ENCODE results near the gene IFITM1. TPM values are rescaled to one million over a fixed set of nuclear protein-coding genes. Genes with fewer than 3 reads are reported as not detected.
"Not testable (repeated sequence)": the region's sequence is repeated elsewhere in the genome, so short reads cannot be mapped to it uniquely, and the experiment has no call there.

The IFITM1 gene
- total RNA-seq, 1 donor from 2014 or later = 379 TPM

DNA sequence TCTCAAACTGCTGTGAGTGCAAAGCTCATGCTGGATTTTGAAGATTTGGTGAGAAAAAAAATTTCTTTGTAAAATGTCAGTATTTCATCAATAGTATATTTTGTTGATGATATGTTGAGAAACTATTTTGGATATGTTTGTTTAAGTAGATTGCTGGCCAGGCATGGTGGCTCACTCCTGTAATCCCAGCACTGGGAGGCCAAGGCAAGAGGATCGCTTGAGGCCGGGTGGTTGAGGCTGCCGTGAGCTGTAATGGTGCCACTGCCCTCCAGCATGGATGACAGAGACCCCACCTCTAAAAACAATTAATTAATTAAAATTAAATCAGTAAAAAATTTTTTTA lies 13.7 kb downstream of the IFITM1 start:
- Histone ChIP-seq H3K4me3 (peak overlapping the region in 1 of 2 donors; percentile 0), H3K27me3 (no peaks in the 10 kb centered on the region), H3K9me3 (no peaks in the 10 kb centered on the region), H3K36me3 (no peaks in the 10 kb centered on the region), H3K4me1 (peaks cover 40% of the 10 kb centered on the region), H3K27ac (peak overlapping the region; percentile 93)
- TF ChIP-seq CTCF (IDR thresholded peaks at IDR 0.05) (no peak), POLR2AphosphoS5 (IDR thresholded peaks at IDR 0.05; ENCODE audit: insufficient read depth in 1 of 2, low read depth in 1 of 2) (no peak), POLR2A (IDR thresholded peaks at IDR 0.05) (no peak)
- DNase-seq (ENCODE audit: extremely low spot score in 2 of 2) = no peak
- intact Hi-C loops (cut with DNase I) = loop anchor here (2.0 kb wide), 1 partner anchor 25 kb away; no protein-coding TSS in a partner anchor

DNA sequence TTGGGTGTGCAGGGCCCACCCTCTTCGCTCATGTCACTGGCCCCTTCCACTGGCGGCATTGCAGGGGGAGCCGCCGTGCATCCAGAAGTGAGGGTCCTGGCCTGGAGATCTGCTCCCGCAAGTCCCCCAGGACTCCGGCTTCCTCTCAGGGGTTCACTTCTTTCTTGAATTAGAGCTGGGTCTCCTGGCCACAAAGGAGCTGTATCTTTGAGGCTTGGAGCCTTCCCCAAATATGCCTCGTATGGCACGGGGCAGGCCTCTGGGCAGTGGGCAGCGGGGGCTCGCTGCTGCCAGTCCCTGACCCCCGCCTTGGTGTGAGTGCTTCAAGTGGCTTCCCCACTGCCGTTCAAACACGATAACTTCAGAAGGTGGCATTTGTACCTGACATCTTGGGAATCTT lies 14.2 kb downstream of the IFITM1 start:
- peak overlapping the region; percentile 93 for H3K27ac ChIP-seq
- intact Hi-C loops (cut with DNase I) = no loop called here
- TF ChIP-seq POLR2AphosphoS5 (IDR thresholded peaks at IDR 0.05; ENCODE audit: insufficient read depth in 1 of 2, low read depth in 1 of 2) = no peak
- TF ChIP-seq CTCF (IDR thresholded peaks at IDR 0.05) = no peak
- no peak for TF ChIP-seq POLR2A (IDR thresholded peaks at IDR 0.05)
- H3K27me3 ChIP-seq = no peaks in the 10 kb centered on the region
- no peaks in the 10 kb centered on the region for H3K36me3 ChIP-seq
- no peaks in the 10 kb centered on the region for H3K9me3 ChIP-seq
- no peak for DNase-seq (ENCODE audit: extremely low spot score in 2 of 2)
- peaks cover 40% of the 10 kb centered on the region for H3K4me1 ChIP-seq
- H3K4me3 ChIP-seq = no peak overlapping the region

- peaks cover 40% of the 10 kb centered on the region for H3K4me1 ChIP-seq
- H3K9me3 ChIP-seq; H3K27me3 ChIP-seq; H3K4me3 ChIP-seq; H3K36me3 ChIP-seq; DNase-seq (ENCODE audit: extremely low spot score in 2 of 2); intact Hi-C loops (cut with DNase I): not testable (repeated sequence)
- peak overlapping the region; percentile 93 for H3K27ac ChIP-seq
Observed at GRCh38 chr11:328516-329100, 14.8 kb downstream of the IFITM1 start.

DNA sequence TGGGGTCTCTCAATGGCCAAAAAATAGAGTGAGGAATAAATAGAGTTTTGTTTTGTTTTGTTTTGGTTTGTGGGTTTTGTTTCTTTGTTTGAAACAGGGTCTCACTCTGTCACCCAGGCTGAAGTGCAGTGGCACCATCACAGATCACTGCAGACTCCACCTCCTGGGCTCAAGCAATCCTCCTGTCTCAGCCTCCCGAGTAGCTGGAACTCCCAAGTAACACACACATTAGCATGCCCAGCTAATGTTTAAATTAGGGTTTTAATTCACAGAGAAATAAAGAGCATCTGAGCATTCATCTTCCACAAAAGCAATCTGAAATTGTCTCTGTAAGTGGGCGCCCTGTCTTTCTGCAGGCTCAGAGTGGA lies 16.0 kb downstream of the IFITM1 start:
- H3K4me1 ChIP-seq = peaks cover 41% of the 10 kb centered on the region
- no peak overlapping the region for H3K27ac ChIP-seq
- DNase-seq (ENCODE audit: extremely low spot score in 2 of 2) = no peak
- no peaks in the 10 kb centered on the region for H3K27me3 ChIP-seq
- H3K9me3 ChIP-seq = no peaks in the 10 kb centered on the region
- TF ChIP-seq CTCF (IDR thresholded peaks at IDR 0.05) (no peak), POLR2AphosphoS5 (IDR thresholded peaks at IDR 0.05; ENCODE audit: insufficient read depth in 1 of 2, low read depth in 1 of 2) (no peak), POLR2A (IDR thresholded peaks at IDR 0.05) (no peak)
- no peak overlapping the region for H3K4me3 ChIP-seq
- no peaks in the 10 kb centered on the region for H3K36me3 ChIP-seq
- intact Hi-C loops (cut with DNase I) = no loop called here

DNA sequence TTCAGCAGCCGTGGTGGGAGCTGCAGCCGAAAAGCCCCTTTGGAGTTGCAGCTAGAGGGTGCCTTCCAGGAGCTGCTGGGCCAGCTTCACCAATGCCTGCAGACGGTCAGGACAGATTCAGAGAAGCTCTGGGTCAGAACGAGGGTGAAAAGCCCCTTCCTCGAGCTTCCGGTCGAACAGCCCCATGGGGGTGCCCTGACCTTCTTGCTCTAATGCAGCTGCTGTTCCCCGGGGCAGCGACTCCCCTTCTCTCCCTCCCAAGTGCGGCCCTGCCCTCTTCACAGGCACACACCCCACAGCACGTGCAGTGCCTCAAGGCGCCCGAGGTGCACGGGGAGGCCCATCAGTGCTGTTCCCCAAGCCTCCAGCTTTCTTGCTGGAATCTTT lies 16.5 kb downstream of the IFITM1 start:
- Histone ChIP-seq H3K27me3 (no peaks in the 10 kb centered on the region), H3K4me1 (peaks cover 44% of the 10 kb centered on the region), H3K27ac (no peak overlapping the region), H3K36me3 (no peaks in the 10 kb centered on the region), H3K4me3 (no peak overlapping the region), H3K9me3 (no peaks in the 10 kb centered on the region)
- no peak for DNase-seq (ENCODE audit: extremely low spot score in 2 of 2)
- TF ChIP-seq POLR2A (IDR thresholded peaks at IDR 0.05) (no peak), CTCF (IDR thresholded peaks at IDR 0.05) (no peak), POLR2AphosphoS5 (IDR thresholded peaks at IDR 0.05; ENCODE audit: insufficient read depth in 1 of 2, low read depth in 1 of 2) (no peak)
- intact Hi-C loops (cut with DNase I) = no loop called here

Measured in vagina (tissue), 2 donors.